Measurements from ENCODE around the gene ATXN7L1.
"Not testable (repeated sequence)": the region's sequence is repeated elsewhere in the genome, so short reads cannot be mapped to it uniquely, and the experiment has no call there.

ATXN7L1 gene

GRCh38 chr7:105802604-105803428 is 73.6 kb downstream of the ATXN7L1 start:
- DNase-seq (ENCODE audit: low read depth in 2 of 2) = no peak

GRCh38 chr7:105800849-105801534 is 75.4 kb downstream of the ATXN7L1 start:
- no peak for DNase-seq (ENCODE audit: low read depth in 2 of 2)

- no peak for DNase-seq (ENCODE audit: low read depth in 2 of 2)
Observed at GRCh38 chr7:105800442-105800841, 76.0 kb downstream of the ATXN7L1 start.

GRCh38 chr7:105799677-105800076 is 76.7 kb downstream of the ATXN7L1 start:
- DNase-seq (ENCODE audit: low read depth in 2 of 2) = no peak

GRCh38 chr7:105799006-105799405 is 77.4 kb downstream of the ATXN7L1 start:
- no peak for DNase-seq (ENCODE audit: low read depth in 2 of 2)

GRCh38 chr7:105797652-105798051 is 78.7 kb downstream of the ATXN7L1 start:
- DNase-seq (ENCODE audit: low read depth in 2 of 2) = no peak

GRCh38 chr7:105796365-105796764 is 80.0 kb downstream of the ATXN7L1 start:
- DNase-seq (ENCODE audit: low read depth in 2 of 2) = no peak

- no peak for DNase-seq (ENCODE audit: low read depth in 2 of 2)
Observed at GRCh38 chr7:105794741-105795729, 81.4 kb downstream of the ATXN7L1 start.

- DNase-seq (ENCODE audit: low read depth in 2 of 2) = no peak
Observed at GRCh38 chr7:105792488-105793370, 83.7 kb downstream of the ATXN7L1 start.

- DNase-seq (ENCODE audit: low read depth in 2 of 2) = no peak
Observed at GRCh38 chr7:105791926-105792325, 84.5 kb downstream of the ATXN7L1 start.

- DNase-seq (ENCODE audit: low read depth in 2 of 2) = no peak
Observed at GRCh38 chr7:105790996-105791395, 85.4 kb downstream of the ATXN7L1 start.

GRCh38 chr7:105790452-105790851 is 85.9 kb downstream of the ATXN7L1 start:
- not testable (repeated sequence) for DNase-seq (ENCODE audit: low read depth in 2 of 2)

- DNase-seq (ENCODE audit: low read depth in 2 of 2) = no peak
Observed at GRCh38 chr7:105788816-105789349, 87.5 kb downstream of the ATXN7L1 start.

- DNase-seq (ENCODE audit: low read depth in 2 of 2) = no peak
Observed at GRCh38 chr7:105788356-105788755, 88.0 kb downstream of the ATXN7L1 start.

GRCh38 chr7:105787793-105788192 is 88.6 kb downstream of the ATXN7L1 start:
- no peak for DNase-seq (ENCODE audit: low read depth in 2 of 2)

GRCh38 chr7:105786520-105787470 is 89.6 kb downstream of the ATXN7L1 start:
- DNase-seq (ENCODE audit: low read depth in 2 of 2) = no peak

- no peak for DNase-seq (ENCODE audit: low read depth in 2 of 2)
Observed at GRCh38 chr7:105782391-105783042, 93.9 kb downstream of the ATXN7L1 start.

GRCh38 chr7:105779856-105780780 is 96.3 kb downstream of the ATXN7L1 start:
- DNase-seq (ENCODE audit: low read depth in 2 of 2) = no peak
